Sciatic nerve (tissue), 2 donors: Measurements from ENCODE around the gene GAREM2. TPM values are rescaled to one million over a fixed set of nuclear protein-coding genes. Genes with fewer than 3 reads are reported as not detected.

ENCODE experiments used
- ATAC-seq: fragments of 200-7000 bp; cut with Tn5 transposase; one replicate; pipeline ENCODE4 v1.9.1; 2020; ENCODE audit warnings: mild to moderate bottlenecking, moderate library complexity
- DNase-seq: peaks from one replicate; pipeline ENCODE4 v3.0.0-alpha.2; 2020; ENCODE audit warnings: low spot score
- intact Hi-C: fragments of 100-400 bp; cut with DNase I; formaldehyde crosslinking; loops from one replicate; pipeline ENCODE4 v1.14.2; 2022
- total RNA-seq: library from RNA; stranded (reverse); fragmentation: NEBNext Ultra II Directional; extraction: Animal tissue kit (Norgen Biotek cat#: 25700); gene quantifications from one replicate; pipeline ENCODE4 v1.2.1, GENCODE V29; 2021
- donor health status: DM: no; HTN: no; CAD: no.
- donor health status: DM: no; HTN: no; CAD: no.

Gene GAREM2
- total RNA-seq, 1 donor from 2014 or later: 6.8 TPM

- ATAC-seq (peak; percentile 86), DNase-seq (peak; percentile 93)
- intact Hi-C loops: no loop called here
These were observed 11.8 kb downstream of the GAREM2 start for GRCh38 chr2:26184555-26185303.

GRCh38 chr2:26185304-26185928 is 12.5 kb downstream of the GAREM2 start:
- intact Hi-C loops: no loop called here
- ATAC-seq (peak; percentile 8), DNase-seq (no peak)

- no peak for DNase-seq
- intact Hi-C loops: no loop called here
- ATAC-seq: peak; percentile 4
These were observed 13.3 kb downstream of the GAREM2 start for GRCh38 chr2:26185954-26186770.

GRCh38 chr2:26187114-26187513 is 14.2 kb downstream of the GAREM2 start:
- intact Hi-C loops: no loop called here
- no peak for ATAC-seq
- no peak for DNase-seq

- DNase-seq (no peak), ATAC-seq (no peak)
- intact Hi-C loops: no loop called here
These were observed 14.7 kb downstream of the GAREM2 start for GRCh38 chr2:26187537-26188104.

GRCh38 chr2:26189123-26189522 is 16.2 kb downstream of the GAREM2 start:
- ATAC-seq (no peak), DNase-seq (no peak)
- intact Hi-C loops: no loop called here

GRCh38 chr2:26189751-26190150 is 16.9 kb downstream of the GAREM2 start:
- ATAC-seq (no peak), DNase-seq (no peak)
- intact Hi-C loops: no loop called here

- intact Hi-C loops: no loop called here
- DNase-seq (no peak), ATAC-seq (no peak)
These were observed 17.5 kb downstream of the GAREM2 start for GRCh38 chr2:26190369-26190768.

GRCh38 chr2:26191316-26192159 is 18.6 kb downstream of the GAREM2 start:
- DNase-seq (no peak), ATAC-seq (no peak)
- intact Hi-C loops: no loop called here

GRCh38 chr2:26193578-26194231 is 20.8 kb downstream of the GAREM2 start:
- ATAC-seq: no peak
- intact Hi-C loops: no loop called here
- DNase-seq: no peak

GRCh38 chr2:26195040-26195984 is 22.4 kb downstream of the GAREM2 start:
- DNase-seq (no peak), ATAC-seq (no peak)
- intact Hi-C loops: no loop called here

GRCh38 chr2:26196683-26197418 is 24.0 kb downstream of the GAREM2 start:
- DNase-seq (no peak), ATAC-seq (peak; percentile 20)
- intact Hi-C loops: no loop called here

GRCh38 chr2:26197516-26197915 is 24.6 kb downstream of the GAREM2 start:
- ATAC-seq (no peak), DNase-seq (no peak)
- intact Hi-C loops: no loop called here

GRCh38 chr2:26202981-26203490 is 30.1 kb downstream of the GAREM2 start:
- DNase-seq (no peak), ATAC-seq (no peak)
- intact Hi-C loops: no loop called here

GRCh38 chr2:26203906-26204305 is 31.0 kb downstream of the GAREM2 start:
- intact Hi-C loops: no loop called here

GRCh38 chr2:26212011-26212410 is 39.1 kb downstream of the GAREM2 start:
- ATAC-seq (no peak), DNase-seq (no peak)
- intact Hi-C loops: no loop called here

More at GRCh38 chr2:26203906-26204305, 31.0 kb downstream of the GAREM2 start:
- DNase-seq: no peak
- no peak for ATAC-seq
